Activated T-cell treated with anti-CD3 and anti-CD28 coated beads for 24 hours (primary cell): Measurements from ENCODE around the gene TMEM138.

Source experiments
- DNase-seq: peaks from one replicate; pipeline ENCODE4 v3.0.0-alpha.2; 2020; ENCODE audit warnings: low read depth

TMEM138 gene

DNA sequence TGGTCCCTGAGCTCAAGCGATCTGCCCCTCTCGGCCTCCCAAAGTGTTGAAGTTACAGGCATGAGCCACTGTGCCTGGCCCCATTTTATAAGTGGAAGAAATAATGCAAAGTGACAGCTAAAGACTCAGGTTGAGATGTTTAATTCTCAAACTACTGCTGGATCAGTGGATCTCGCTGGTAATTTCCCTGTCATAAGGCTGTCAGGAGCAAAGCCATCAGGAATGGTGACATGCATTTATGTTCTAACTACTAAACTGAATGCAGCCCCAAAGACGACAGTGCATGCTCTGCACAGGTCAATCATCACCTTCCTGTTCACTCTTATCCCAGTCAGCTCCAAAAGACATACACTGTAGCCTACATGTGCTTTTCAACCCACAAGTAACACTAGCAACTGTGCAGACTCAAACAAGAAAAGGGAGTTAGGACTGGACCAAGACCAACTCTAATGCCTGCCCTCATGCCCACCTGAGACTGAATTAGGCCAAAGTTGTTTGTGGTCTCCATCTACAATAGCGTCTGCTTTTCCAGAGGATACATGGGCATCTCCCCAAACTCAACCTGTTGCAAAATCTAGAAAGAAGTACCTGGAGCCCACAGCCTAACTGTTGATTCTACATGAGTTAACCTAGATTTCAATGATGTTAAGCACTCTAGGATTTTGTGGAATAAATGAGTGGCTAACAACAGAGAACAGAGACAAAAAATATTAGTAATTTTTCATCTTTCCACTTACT, 45.0 kb downstream of the TMEM138 start:
- no peak for DNase-seq

DNA sequence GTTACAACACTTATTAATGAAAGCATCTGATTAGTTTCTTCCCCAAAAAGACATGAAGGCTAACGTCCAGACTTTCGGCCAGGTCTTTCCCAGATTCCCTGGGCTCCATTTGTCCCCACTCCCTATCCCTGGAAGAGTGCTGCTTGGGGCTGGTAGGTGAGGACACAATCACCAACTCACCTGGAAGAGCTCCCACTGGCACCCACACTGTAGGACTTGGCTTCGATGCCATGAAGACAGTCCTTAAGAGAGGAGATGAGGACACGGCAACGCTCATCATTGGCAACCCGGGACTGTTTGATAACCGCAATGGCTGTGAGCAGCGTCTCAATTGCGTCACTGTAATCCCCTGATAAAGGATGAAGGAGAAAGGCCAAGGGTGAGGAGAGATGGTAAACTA, 49.4 kb downstream of the TMEM138 start:
- DNase-seq = no peak

DNA sequence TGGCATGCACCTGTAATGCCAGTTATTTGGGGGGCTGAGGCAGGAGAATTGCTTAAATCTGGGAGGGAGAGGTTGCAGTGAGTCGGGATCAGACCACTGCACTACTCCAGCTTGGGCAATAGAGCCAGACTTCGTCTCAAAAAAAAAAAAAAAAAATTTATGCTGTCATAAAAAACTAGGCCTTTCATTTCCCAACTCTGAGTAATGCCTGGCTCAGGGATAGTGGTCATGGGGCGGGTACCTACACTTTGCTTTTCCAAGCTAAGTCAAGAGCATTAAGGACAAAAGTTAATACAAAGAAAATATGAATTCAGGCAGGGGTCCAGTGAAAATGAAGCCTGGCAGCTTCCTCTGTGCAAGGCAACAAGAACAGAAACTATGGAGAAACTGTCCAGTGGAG, 51.3 kb downstream of the TMEM138 start:
- no peak for DNase-seq

DNA sequence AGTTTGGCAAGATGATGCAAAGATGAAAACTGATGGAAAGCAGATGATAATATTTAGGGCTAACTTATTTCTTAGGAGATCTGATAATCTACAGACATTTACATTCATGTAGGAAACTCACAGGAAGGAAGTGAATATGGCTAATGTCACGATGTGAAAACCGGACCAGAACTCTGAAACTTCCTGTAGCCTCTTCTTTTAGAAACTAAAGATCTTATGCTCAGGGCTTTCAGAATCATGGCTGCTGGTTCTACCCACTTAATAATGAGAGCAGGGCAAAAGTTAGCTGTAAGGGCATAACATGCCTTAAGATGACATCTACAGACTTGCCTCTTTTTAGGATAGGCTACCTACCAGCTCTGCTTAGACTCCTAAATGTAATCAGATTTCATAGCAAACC, 52.4 kb downstream of the TMEM138 start:
- DNase-seq = no peak

DNA sequence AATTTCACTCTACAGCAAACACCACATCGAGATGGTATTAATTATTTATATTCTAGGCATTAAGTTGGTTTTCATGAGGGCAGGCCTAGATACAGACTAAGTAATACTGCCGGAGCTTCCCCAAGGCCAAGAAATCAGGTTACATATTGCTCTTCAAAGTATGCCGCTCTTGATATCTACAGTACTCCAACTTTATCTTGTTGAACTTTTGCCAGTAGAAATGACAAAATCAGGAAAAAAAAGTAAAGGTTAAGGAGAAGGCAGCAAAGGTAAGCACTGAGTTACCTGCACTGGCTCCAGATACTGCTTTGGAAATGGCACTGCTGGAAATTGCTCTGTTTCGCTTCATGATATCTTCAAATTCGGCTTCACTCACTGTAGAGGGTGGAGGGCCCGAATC, 53.2 kb downstream of the TMEM138 start:
- no peak for DNase-seq

DNA sequence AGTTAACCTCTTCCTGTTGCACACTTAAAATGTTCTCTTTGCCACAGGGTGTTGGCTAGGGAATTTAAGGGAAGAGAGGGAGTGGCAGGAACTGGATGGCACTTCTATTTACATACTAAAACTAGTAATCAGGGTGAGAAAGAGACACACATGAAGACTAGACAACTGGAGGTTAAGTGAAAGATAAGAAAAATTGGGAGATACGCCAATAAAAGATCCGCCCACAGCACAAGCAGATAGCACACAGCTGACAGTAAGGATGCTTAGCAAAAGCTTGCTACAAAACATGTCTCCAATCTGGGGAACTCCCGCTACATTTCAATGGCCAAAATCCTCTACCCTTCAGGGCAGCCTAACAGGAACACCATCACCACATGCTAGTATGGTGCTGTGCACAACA, 54.8 kb downstream of the TMEM138 start:
- DNase-seq = no peak

DNA sequence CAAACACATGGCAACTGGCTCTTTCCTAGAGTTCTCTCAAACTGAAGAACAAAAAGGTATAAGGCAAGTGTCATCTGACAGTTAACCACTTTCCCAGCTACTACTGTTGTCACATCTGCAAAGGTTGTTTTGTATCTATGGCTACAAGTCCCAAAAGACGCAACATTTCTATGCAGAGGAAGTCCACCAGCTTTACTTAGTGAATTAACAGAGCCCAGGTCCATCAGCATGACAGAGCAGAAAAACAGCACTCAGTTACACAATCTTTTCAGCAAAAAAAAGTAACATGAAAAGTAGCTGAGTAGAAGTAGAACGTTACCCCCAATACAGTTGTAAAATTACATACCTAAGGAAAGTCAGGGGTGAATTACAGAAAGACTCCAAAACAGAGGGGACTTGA, 55.5 kb downstream of the TMEM138 start:
- no peak for DNase-seq

DNA sequence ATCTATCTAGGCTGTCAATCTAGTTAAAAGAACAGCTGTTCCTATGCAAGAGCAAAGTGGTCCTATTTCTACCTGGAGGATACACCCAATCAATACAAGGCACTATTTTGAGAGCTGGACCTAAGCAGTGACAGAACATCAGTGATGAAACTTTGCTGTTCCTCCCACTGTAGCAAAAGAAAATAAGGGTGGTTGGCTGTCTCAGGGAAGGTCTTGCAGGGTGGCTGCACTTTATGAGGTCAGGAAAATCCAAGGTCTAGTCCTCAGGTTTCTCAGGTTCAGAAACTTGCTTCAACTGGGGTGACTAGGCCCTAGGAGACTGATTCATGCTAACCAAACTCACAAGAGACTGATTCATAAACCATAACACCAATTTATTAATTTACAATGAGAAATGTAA, 56.0 kb downstream of the TMEM138 start:
- DNase-seq = no peak
